Limb (tissue), 2 donors: ENCODE results near the gene PREP.
"Not testable (repeated sequence)": the region's sequence is repeated elsewhere in the genome, so short reads cannot be mapped to it uniquely, and the experiment has no call there.

Source experiments
- DNase-seq, 2 donors: peaks; one replicate each; pipeline ENCODE4 v3.0.0-alpha.2; 2016; ENCODE audit errors: extremely low spot score in 2 of 2

The PREP gene

DNA sequence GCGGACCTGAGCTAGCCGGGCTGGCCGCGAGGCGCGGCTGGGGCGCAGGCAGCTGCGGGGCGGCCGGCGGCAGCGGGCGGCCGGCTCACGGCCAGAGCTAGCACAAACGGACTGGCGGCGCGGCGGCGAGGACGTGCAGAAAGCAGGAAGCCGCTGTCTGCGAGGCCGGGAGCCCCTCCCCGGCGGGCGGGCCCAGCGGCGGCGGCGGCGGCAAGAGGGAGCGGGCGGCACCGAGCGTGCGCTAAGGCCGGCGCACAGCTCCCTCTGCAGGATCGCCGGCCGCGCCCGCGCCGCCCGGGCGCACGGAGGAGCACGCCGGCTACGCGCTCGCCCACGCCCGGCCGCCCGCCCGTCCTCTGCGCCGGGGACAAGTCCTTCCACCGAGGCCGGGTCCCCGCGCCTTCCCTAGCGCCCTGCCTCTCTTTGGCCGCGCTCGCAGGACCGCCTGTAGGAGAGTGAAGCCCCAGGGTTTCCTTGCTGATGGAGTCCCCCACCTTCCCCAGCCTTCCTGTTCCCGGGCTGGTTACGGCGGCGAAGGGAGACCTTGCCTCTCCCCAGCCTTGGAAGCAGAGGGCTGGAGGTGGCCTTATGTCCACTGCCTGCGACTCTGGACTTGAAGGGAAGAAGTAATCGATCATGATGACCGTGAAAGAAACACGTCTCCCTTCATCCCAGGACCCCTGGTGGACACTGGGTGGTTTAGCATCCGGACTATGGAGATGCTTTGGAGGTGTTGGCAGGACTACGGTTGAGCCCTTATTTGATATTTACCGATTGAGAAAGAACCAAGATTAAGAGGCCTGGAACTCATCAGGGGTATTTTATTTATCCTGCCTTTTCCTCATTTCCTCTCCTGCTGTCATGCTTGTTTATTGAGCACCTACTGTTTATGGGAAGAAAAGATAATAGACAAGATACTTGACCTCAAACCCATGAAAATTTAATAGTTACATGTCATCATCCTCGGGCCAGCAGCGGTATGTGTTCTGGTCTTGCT lies at the start of gene PREP:
TSS of gene PREP (minus strand) at position 144 of the 997 bp plus-strand sequence. CDS start 191 bp downstream, outside the sequence.
- peak; percentile 85 to 90 for DNase-seq

DNA sequence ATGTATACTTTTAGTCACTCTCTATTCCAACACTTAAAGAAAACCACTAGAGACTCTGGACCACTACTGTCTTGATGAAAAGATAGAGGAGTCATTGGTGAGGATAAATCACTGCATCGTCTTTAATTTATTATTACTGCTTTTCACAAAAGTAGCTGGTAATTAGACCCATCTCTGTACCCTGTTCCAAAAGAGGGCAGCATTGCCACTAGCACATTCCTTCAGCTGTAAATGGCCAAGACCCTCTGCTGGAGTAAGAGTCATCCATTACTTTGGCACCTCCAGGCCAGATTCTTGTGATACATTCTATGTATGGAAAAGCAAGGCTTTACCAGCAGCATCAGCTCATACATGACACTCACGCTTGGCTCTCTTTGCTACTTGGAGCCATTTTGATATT lies 49.5 kb upstream of the PREP start:
- DNase-seq, result no peak

DNA sequence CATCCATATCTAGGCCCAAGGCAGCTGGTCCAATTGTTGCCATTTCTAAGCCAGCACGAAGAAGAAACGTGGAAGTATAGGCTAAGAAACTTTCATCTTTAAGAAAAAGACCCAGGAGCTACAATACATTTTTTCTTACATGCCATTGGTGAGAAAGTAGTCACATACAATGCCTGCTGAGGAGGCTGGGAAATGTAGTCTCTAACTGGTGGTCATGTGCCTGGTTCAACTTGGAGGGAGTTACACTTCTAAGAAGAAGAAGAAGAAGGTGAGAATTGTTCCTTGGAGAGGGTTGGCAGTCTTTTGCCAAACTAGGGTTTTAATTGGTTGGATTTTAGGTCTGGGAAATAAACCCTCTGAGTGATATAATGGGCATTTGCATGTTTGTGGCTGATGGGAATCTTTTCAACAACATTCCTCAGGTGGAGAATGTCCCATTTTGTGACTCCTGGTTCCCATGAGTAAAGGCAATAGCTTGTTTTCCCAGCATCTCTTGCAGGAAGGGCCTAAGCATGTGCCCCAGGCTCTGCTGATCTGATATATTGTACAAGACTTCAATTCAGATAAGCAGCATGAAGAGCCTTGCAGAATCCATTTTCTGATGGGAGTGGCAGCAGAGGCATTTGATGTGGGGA lies 47.0 kb upstream of the PREP start:
- DNase-seq, result no peak

DNA sequence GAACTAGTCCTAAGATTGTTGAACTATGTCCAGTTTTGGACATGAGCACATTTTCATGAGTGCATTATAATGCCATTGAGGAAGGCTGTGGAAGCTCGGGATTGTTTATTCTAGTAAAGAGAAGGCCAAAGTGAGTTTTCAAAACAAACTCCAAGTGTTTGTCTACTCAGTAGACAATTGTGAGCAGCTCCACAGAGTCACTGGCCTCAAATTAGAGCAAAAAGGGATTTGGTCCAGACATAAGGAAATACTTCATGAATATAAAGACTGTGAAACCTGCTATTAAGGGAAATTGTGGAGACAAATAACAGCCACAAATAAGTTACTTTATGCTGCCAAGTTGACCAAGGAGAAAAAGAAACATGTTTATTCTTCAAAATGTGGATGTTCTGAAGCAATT lies 42.6 kb upstream of the PREP start:
- no peak for DNase-seq

DNA sequence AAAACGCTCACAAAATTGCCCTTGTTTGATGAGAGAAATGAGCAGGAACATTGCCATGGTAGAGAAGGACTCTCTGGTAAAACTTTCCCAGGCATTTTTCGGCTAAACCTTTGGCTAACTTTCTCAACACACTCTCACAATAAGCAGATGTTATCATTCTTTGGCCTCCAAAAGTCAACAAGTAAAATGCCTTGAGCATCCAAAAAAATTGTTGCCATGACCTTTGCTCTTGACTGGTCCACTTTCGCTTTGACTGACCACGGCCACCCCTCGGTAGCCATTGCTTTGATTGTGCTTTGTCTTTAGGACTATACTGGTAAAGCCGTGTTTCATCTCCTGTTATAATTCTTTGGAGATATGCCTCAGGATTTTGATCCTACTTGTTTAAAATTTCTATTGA lies 41.1 kb upstream of the PREP start:
- no peak for DNase-seq

DNA sequence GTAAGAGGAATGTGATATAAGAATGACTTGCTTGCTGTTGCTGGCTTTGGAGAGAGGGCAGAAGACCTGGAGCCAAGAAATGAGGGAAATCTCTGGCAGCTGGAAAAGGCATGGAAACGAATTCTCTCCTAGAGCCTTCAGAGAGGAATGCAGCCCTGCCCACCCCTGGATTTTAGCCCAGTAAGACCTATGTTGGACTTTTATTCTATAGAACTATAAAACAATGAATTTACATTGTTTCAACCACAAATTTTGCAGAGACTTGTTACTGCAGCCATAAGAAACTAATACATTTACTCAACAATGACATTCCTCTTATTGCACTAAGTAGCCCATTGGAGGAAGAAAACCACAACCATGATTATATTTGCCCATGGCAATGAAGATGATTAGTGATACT lies 39.5 kb upstream of the PREP start:
- no peak for DNase-seq

DNA sequence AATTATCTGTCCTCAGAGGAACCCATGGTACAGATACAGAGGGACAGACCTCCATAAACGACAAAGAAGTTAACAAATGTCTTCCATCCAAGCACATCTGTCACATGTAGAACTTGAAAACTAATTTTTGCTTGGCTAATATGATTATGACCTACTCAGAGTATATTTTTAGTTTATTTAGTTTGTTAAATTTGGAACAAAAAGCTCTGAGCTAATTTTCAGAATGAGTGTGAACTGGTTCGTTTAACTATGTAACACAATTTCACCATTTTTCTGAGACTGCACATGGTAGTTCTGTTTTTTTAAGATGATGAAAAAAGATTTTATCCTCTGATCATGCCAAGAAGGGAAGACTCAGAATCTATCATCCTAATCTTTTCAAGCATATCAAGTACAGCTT lies 34.4 kb upstream of the PREP start:
- DNase-seq, result no peak

DNA sequence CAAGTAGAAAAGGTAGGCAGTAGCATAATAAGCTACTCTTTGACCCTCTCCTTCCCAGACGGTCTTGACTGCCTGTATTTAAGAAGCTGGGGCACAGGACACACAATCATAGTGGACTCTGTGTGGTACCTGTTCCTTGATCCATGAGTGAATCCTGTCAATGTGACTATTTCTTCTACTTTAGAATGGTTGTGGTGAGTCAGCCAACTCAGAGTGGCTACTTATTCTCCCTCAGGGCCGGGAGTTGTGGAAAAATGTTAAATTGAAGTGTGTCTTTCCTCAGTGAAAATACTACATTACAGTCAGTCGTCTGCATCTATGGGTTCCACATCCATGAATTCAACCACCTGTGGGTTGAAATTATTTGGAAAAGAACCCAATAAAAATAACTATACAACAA lies 30.8 kb upstream of the PREP start:
- no peak for DNase-seq

DNA sequence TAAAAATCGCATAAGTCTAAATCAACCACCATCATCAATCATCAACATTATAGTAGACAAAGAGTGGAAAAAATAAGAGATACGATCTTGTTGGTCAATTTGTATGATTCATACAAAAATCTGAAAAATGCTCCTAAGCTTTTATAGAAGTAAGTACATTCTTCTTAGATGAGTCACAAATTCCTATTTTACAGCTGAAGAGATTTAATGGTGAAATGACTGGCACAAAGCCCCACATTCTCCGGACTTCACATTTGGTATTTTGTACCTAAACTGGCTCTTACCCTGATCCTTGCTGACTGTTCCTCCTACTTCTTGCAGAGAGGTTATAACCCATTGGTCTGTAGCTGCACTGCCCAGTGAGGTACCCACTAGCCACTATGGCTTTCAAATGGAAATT lies 29.9 kb upstream of the PREP start:
- no peak for DNase-seq

DNA sequence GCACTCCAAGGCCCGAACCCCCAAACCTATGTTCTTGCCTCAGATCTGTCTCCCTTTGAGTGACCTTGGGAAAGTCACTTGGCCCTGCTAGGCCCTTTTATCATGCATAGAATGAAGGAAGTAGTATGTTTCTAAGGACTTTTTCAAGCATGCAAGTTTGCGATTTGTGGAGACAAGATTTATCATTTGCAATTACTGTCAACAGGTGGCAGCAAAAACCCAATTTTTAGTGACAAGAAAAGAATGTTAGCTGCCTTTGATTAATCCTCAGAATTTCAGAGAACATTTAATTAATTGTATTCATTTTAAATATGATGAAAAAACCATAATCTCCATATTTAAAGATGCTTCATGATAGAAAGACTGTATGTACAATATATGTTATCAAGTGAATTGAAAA lies 28.3 kb upstream of the PREP start:
- DNase-seq, result peak in 1 of 2 donors; percentile 27

DNA sequence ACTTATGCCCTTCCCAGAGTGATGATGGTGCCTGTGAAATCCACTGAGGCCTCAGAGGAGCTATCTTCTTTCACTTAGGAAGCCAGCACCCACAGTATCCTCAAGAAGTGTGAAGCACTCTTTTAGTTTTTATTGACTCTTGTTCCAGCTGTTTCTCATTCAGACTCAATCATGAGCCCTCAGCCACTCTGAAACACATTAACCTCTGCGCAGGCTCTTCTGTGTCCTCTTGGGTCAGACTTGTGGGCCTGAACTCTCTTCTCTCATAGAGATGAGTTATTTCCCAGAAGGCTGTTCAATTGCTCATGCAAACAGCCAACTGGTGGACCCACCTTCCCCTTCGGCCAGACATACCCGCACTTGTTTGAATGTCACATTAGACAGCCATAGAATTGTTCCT lies 27.8 kb upstream of the PREP start:
- no peak for DNase-seq

DNA sequence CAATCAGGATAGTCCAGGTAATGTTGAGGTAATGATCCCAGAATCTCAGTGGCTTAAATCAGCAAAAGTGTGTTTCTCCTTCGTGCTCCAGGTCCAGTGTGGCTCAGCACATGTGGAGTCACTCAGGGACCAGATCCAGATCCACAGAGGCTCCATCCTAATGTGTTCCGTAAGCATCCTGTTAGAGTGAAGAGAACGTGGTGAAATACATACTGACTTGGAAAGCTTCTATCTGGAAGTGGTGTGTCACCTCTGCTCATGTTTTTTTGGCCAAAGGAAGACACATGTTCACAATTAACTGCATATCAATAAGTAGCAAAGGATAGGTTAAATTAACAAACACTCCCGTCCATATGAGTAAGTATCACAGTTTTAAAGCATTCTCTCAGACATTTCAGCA lies 26.8 kb upstream of the PREP start:
- DNase-seq, result no peak

DNA sequence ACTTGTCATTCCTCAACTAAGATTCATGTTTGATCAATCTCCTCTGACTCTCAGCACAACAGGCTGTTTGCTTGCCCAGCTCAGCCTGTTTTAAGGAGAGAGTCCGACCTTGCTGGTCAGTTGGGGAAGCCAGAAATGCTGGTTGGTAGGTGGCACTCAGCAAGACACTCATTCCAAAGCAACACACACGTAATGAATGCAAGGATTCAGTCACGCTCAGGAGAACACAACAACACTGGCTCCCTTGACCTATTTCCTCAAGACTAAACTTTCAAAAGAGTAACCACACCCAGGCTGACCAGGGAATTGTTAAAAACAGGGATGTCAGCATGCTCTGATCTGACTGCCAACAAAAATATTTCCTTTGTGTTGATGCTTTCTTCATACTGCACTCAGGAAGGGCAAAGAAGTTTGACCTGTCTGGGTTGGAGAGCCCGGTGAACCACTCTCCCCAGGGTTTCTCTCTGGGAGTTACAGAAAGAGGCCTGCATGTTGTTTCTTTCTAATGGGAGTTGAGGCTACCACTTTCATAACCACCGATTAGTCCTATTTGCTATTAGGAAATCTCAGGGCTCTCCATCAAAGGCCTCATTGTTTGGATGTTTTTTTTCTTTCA lies 25.6 kb upstream of the PREP start:
- no peak for DNase-seq

DNA sequence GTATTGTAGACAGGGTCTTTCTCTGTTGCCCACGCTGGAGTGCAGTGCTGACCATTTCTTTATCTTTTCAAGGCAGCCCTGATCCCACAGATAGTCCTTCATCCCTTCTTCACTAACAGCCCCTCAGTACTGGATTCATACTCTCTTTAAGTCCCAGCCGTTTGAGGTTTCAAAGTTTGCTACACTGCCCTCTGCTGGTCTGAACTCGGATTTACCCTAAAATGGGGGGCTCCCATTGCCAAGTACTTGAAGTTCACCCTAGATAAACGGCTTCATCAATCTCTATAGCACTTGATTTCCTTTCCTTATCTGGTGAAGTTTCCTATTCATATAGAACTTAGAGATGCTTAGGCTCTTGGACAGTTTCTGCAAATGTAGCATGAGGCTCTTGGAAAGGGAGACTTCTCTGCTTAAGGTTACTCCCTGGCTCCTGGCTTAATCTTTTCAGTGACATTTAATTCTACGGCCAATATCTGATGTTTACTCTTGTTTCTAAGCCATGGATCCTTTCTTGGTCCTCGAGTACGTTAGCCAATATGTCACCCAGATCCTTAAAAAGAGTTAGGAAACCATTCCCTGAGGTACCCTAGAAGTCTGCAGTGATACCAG lies 21.4 kb upstream of the PREP start:
- DNase-seq, result peak; percentile 41 to 64

DNA sequence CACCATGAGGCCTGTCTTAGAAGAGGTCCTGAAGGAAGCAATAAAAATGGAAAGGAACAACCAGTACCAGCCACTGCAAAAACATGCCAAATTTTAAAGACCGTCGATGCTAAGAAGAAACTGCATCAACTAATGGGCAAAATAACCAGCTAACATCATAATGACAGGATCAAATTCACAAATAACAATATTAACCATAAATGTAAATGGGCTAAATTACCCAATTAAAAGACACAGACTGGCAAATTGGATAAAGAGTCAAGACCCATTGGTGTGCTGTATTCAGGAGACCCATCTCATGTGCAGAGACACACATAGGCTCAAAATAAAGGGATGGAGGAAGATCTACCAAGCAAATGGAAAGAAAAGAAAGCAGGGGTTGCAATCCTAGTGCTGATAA lies 14.1 kb upstream of the PREP start:
- DNase-seq, result not testable (repeated sequence)

DNA sequence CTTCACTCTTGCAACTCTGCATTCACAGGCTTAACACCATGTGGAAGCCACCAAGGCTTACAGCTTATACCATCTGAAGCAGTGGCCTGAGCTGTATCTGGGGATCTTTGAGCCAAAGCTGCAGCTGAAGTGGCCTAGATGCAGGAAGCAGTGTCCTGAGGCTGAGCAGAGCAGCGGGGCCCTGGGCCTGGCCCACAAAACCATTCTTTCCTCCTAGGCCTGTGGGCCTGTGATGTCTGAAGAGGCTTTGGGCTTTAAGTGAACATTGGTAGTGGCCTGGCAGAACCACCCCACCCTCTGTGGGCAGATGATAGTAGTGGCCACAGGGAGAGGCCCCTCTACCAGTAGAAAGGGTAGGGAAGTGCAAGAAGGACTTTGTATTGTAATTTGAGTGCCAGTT lies 6.9 kb upstream of the PREP start:
- no peak for DNase-seq

DNA sequence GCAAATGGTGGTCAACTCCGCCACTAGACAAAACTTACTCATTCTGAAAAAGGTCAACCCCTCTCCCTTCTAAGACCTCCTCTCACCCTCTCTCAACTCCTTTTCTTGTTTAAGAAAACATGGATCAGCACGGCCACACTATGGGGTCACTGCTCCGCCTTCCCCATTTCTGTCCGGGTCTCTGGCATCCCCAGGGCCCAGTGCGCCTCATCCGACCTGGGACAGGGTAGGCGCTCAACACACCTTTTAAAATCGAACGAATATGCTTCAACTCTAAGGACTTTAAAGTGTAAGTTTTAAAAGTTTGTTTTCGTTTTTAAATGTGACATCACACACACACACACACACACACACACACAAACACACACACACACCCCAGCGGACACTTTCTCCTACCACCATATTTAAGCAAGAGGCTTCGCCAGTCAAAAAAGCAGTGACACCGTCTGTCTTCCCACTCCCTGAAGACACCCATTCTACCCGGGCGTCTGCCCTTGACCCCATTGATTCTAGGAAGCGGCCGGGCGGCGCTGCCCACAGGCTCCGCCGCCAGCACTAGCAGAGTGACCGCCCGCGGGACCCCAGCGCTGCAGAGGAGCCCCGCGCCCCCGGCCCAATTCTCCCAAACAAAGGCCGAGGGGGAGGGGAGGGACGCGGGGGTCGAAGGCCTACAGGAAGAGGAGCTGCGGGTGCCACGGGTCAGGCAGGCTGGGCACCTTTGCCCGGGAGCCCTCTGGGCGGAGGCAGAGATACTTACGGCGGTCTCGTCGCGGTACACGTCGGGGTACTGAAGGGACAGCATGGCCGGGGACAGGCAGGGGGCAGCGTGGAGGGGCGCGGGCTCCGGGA lies 568 bp downstream of the PREP start:
- peak in 1 of 2 donors; percentile 30 for DNase-seq

DNA sequence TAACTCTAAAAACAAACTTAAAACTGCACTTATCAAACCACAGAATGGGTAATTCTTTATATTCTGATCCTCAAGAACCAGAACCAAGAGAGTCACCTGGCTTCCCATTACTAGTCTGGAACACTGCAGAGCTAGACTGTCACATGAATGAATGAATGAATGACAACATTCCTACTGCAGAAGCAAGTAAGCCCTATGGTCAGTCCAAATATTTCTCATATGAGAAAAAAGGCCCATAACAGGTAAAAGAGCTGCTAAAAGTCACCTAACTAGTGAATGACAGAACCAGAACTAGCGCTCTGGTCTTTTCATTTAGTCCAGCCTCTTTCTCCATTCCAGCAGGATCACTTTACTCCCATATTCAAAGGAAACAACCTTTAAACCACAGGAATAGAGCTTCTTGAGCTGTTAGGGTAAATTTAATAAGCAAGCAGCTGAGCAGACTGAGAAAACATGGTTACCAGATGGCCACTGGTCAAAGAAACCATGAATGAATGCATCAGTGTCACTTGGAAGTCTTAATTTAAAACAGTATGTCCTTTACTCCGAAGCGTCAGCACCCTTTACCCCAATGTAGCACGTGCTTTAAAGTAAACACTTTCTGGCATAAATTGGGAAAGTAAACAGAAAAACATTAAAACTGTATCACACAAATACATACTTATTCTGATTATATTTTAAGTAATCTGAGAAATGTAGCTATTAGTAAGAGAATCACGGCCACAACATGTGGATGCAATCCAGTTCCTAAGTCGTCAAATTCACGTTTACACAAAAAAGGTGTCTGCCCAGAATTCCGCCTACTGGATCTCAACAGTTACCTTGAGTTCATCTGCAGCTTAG lies 1.4 kb downstream of the PREP start:
- DNase-seq, result no peak

DNA sequence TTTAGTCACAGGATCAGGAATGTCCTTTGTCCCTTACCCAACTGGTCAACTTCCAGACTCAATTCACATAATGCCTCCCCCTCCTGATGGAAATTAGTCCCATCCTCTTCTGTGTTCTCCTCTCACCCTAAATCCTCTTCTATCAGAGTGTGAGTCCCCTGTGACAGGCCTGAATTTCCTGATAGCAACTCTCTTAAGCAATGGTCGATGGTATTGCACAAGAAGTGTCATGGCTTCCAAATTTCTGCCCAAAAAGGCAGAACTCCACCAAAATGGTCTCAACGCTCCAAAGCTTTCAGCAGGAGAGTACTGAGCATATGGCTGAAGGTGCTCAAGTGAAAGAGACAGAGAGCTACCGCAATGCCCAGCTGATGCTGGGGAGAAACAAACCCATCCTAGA lies 2.4 kb downstream of the PREP start:
- no peak for DNase-seq

DNA sequence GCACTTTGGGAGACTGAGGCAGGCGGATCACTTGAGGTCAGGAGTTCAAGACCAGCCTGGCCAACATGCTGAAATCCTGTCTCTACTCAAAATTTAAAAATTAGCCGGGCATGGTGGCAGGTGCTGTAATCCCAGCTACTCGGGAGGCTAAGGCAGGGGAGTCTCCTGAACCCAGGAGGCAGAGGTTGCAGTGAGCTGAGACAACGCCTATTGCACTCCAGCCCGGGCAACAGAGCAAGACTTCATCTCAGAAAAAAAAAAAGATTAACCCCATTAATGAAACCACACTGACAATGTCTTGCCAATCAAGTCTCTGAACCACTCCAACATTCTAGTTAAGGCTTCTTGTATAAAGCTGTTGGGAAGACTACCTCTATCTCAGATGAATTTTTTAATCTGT lies 4.0 kb downstream of the PREP start:
- no peak for DNase-seq
